Smooth muscle cell of the brain vasculature (primary cell): ENCODE measurements around the gene KLHL28.

ENCODE experiments used
- DNase-seq: peaks from one replicate; pipeline ENCODE4 v3.0.0-alpha.2; 2012; ENCODE audit warnings: low read depth, low spot score

KLHL28 gene, protein sequence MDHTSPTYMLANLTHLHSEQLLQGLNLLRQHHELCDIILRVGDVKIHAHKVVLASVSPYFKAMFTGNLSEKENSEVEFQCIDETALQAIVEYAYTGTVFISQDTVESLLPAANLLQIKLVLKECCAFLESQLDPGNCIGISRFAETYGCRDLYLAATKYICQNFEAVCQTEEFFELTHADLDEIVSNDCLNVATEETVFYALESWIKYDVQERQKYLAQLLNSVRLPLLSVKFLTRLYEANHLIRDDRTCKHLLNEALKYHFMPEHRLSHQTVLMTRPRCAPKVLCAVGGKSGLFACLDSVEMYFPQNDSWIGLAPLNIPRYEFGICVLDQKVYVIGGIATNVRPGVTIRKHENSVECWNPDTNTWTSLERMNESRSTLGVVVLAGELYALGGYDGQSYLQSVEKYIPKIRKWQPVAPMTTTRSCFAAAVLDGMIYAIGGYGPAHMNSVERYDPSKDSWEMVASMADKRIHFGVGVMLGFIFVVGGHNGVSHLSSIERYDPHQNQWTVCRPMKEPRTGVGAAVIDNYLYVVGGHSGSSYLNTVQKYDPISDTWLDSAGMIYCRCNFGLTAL

DNA sequence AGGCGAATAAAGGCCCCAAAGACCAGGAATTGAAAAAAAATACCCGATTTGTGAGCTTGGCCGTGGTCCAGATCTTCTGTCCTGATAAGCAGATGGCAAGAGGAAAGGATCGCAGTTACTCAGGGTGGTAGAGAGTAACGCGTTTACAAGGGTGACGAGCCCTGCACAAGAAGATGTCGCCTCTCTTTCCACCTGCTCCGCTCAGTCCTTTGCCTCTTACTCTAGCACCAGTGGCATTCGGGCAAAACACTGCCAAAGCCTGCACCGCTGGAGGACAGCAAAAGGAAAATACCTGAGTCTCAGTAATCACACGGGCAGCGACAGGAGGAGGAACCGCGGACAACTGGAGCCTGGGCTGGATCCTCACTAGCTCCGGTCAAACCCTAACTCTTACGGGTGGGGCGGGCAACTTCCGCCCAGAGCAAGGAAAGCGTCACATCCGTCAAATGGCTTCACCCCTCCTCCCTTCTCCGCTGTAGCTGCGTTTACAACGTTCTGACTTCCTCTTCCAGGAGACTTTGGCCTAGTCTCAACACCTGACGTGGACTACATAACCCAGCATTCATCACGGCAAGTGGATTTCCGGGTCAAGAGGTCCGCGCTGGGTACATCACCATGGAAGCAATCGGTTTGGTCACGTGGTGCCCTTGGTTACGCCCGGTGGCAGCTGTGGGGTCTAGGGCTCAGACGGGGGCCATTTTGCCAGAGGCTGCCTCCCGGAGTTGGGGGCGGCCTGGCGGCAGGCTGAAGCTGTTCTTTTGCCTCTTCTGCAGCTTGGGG, at the start of gene KLHL28, which contains the start of gene TOGARAM1:
Gene KLHL28, minus strand, starts transcription at position 394 of the 780 bp plus-strand sequence. CDS start 16,019 bp downstream, outside the sequence.
Gene TOGARAM1, plus strand, starts transcription at position 637 of the 780 bp plus-strand sequence. CDS start 232 bp downstream, outside the sequence.
- DNase-seq = peak; percentile 98

DNA sequence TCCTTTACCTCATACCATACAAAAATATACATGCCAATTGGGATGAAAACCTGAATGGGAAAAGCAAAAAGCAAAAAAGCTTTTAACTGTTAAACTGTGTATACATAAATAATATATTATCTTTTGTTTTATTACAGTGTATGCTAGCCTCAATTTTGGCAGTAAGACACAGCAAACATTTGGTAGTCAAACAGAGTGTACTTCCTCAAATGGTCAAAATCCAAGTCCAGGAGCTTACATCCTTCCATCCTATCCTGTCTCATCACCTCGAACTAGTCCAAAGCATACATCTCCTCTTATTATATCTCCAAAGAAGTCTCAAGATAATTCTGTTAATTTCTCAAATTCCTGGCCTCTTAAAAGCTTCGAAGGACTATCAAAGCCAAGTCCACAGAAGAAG, 42.2 kb upstream of the KLHL28 start:
- DNase-seq = no peak

DNA sequence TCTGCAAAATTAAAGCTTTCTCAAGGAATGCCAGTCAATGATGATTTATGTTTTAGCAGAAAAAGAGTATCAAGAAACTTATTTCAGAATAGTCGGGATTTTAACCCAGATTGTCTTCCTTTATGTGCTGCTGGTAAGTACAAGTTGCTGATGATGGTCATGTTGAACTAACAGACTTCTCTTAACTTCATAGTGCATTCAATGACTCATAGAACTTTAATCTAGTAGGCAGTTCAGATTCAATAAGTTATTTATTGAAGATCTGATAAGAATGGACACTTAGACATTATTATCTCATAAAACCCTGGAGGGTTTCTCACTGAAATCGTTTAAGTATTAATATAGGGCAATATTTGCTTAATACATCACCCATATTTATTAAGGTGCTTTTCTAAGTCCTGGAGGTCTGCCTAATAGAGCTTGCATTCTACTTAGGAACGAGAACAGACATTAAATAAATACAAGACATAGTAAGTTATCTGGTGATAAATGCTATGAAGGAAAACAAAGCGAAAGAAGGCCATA, 34.1 kb upstream of the KLHL28 start:
- DNase-seq = no peak

DNA sequence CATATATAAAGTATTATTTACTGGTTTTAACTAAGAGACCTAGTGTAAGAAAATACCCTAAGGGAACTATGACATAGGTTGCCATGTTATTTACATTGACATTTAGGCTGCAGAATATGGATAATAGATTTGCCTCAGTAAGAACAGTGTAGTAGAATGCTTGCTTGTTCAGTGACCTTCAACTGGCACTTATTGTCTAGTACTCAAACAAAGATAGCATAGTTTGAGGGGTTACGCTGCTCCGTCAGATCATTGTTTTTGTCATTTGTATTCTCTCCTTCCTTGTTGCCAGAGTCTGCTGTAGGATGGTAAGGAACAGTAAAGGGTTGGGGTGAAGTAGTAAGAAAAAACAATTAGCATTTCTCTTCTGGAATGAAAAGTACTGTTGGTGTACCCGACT, 33.4 kb upstream of the KLHL28 start:
- DNase-seq = no peak

DNA sequence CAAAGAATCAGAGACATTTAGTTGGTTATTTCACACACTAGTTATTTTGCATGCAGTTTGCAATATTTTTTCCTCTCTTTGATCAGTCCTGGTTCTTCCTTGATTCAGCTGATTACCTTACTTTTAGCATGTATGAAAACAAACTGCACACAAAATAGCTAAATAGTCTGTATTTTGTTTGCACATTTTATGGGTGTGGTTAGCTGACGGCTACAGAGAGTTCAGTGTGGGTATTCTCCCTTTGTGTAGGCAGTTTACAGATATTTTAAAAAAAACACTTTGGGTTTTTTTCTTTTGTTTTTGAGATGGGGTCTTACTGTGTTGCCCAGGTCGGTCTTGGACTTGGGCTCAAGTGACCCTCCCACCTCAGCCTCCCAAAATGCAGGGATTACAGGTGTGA, 28.8 kb upstream of the KLHL28 start:
- no peak for DNase-seq

DNA sequence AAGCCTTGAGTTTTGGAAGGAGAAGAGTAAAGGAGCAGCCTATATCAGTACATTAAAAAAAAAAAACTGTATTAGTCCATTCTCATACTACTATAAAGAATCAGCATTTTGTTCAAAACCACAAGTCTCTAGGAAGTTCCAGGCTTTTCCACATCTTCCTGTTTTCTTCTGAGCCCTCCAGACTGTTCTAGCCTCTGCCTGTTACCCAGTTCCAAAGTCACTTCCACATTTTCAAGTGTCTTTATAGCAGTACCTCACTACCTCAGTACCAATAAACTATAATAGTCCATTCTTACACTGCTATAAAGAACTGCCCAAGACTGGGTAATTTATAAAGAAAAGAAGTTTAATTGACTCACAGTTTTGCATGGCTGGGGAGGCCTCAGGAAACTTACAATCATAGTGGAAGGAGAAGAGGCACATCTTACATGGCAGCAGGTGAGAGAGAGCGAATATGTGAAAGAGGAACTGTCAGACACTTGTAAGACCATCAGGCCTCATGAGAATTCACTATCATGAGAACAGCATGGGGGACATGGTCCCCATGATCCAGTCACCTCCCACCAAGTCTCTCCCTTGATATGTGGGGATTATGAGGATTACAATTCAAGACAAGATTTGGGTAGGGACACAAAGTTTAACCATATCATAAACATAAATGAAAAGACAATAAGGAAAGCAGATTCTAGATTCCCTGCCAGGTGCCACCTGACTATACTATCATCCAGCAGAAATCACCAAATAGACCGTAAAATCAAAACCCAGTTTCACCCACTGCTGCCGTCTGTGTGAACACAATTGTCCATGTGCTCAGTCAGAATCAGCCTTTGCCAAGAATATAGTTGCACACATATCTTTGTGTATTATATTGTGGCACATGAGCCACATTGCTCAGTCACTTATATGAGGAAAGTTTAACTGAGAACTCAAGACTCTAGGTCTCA, 28.0 kb upstream of the KLHL28 start:
- DNase-seq = no peak

DNA sequence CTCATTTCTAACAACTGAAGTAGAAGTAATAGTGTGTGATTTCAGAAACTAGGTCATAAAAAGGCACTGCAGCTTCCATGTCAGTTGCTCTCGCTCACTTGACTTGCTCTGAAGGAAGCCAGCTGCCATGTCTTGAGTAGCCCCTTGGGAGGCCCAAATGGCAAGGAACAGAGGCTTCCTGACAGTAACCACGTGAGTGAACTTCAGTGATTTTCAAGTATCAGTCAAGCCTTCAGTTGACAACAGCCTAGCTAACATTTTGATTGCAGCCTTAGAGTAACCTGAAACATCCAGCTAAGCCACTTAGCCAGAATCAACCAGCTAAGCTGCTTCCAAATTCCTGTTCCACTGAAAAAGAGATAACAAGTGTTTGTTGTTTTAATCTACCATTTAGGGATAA, 26.9 kb upstream of the KLHL28 start:
- no peak for DNase-seq

DNA sequence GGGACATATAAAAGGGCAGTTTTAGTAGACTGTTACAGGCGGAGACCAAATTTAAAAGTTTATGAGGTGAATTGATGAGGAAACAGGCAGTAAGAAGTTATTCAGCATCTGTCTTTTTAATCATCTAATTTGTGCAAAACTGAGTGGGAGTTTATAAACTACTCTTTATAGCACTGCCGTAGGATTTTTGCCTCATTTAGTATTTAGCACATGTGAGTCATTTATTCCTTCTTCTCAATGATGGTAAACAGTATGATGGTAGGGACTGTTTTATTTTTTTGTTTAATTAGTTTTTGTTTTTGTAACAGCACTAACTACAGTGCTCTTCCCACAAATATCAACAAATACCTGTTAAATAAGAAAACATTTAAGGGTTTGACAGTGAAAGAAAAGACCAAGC, 20.8 kb upstream of the KLHL28 start:
- no peak for DNase-seq

DNA sequence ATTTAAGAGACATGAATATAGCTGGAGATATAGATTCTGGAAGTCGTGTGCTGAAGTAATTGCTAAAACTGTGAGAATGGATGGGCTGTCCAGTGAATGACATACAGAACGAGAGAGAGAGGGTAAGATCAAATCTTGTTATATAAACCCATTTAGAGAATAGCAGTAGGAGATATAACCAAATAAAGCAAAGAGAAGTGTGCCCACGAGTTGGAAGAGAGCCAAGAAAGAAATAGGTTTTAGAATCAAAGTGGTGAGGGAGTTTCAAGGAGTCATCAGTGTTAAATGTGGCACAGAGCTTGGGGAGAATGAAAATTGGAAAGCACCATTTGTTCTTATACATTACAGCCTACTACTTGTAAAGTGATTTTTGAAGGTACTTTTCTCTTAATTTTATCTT, 19.5 kb upstream of the KLHL28 start:
- no peak for DNase-seq

DNA sequence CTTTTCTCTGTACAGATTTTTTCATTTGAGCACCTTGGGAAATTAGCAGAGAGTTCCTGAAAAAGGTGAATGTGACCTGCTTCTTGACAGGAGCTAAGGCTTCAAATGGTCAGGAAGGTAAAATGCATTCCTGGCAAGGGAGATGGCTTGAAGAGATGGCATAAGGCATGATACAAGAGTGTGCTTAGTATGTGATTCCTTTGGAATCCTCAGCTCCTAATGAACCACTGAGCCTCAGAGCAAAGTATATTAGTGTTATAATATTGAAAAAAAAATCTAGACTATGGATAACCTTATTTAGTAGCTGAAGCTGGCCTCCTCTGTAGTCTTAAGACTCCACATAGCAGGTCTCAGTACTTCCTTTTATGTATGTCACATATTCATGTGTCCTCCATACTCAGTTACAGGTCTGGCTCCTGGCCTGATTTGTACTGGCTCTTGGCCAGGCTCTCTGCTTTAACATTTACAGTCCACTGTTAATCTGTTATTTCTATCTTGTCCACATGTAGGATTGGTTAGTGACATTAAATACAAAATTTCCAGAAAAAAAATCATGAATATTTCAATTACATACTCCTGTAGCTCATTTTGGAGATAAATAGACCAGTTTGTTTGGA, 18.1 kb upstream of the KLHL28 start:
- DNase-seq = no peak

DNA sequence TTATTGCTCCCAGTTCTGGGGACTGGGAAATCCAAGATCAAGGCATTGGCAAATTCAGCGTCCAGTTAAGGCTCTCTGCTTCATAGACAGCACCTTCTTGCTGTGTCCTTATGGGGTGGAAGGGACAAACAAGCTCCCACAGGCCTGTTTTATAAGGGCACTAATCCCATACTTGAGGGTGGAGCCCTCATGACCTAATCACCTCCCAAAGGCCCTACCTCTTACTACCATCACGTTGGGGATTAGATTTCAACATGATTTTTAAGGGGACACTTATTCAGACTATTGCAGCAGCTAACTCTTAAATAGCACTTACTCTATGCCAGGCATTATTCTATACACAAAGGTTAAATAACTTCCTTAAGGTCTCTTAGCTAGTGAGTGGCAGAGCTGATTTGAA, 17.5 kb upstream of the KLHL28 start:
- no peak for DNase-seq

DNA sequence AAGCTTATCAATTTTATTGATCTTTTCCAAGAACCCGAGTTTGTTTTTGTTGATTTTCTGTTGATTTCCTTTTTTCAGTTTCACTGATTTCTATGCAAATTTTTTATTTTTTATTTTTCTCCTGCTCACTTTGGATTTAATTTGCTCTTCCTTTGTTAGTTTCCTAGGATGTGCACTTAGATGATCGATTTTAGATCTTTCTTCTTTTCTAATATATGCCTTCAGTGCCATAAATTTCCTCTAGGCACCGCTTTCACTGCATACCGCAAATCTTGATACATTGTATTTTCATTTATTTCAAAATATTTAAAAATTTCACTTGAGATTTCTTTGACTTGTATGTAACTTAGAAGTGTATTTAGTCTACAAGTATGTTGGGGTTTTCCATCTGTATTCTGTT, 9.7 kb upstream of the KLHL28 start:
- DNase-seq = no peak

DNA sequence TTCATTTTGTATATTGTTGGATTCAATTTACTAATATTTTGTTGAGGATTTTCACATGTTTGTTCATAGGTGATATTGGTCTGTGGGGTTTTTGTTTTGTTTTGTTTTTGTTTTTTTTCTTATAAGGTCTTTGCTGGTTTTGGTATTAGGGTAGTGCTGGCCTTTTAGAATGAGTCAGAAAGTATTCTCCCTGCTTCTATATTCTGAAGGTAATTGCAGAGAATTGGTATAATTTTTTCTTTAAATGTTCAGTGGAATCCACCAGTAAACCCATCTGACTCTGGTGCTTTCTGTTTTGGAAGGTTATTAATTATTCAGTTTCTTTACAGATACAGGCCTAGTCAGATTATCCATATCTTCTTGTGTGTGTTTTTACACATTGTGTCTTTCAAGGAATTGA, 9.2 kb upstream of the KLHL28 start:
- no peak for DNase-seq

DNA sequence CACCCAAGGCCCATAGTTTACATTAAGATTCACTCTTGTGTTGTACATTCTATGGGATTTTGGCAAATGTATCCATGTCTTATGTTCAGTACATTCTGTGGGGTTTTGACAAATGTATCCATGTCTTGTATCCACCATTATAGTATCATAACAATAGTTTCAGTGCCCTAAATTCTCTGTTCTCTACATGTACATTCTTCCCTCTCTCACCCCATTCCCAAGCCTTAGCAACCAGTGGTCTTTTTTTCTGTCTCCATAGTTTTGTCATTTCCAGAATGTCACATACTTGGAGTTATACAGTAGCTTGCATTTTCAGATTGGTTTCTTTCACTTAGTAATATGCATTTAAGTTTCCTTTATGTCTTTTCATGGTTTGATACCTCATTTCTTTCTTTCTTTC, 7.0 kb upstream of the KLHL28 start:
- DNase-seq = no peak

DNA sequence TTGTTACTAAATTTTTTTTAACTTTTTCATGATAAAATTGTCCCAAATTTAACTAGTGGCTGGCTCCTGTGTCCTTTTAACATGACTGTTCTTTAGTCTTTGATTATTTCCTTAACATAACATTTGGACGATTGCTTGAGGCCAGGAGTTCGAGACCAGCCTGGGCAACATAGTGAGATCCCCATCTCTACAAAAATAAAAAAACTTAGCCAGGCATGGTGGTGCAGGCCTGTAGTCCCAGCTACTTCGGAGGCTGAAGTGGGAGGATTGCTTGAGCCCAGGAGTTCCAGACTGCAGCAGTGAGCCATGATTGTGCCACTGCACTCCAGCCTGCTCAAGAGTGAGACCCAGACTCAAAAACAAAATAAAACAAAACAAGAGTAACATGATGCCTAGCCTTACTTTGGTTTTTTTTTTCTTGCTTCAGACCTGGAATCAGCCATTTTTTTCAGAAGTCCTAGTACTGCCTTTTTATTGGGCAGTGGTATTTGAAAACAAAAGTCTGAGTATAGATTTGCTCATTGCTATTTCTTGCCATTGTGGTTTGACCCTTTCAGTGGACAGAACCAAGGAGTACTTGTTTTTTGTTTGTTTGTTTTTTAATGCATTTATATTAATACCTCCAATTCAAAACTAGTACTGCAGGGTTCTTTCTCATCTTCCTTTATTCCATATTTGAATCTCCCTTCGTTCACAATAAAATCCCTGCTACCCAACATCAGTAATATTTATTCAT, 5.0 kb upstream of the KLHL28 start:
- DNase-seq = no peak

DNA sequence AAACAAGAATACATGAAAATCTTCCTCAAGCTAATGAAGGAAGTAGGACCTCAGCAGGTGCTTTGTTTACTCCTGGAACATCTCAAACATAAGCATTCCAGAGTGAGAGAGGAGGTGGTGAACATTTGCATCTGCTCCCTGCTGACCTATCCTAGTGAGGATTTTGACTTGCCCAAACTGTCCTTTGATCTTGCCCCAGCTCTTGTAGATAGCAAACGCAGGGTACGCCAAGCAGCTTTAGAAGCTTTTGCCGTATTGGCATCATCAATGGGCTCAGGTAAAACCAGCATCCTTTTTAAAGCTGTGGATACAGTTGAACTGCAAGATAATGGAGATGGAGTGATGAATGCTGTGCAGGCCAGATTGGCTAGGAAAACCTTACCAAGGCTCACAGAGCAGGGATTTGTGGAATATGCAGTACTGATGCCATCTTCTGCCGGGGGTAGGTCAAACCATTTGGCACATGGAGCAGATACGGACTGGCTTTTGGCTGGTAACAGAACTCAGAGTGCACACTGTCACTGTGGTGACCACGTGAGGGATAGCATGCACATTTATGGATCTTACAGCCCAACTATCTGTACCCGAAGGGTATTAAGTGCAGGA, 2.1 kb upstream of the KLHL28 start:
- DNase-seq = no peak

DNA sequence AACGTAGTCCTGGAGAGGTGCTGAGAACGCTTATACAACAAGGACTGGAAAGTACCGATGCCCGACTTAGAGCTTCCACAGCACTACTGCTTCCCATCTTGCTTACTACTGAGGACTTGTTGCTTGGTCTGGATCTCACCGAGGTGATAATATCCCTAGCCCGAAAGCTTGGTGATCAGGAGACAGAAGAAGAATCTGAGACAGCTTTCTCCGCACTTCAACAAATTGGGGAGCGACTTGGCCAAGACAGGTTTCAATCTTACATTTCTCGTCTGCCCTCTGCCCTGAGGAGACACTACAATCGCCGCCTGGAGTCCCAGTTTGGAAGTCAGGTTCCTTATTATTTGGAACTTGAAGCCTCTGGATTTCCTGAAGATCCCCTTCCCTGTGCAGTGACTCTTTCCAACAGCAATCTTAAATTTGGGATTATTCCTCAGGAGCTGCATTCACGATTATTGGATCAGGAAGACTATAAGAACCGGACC, 1.3 kb upstream of the KLHL28 start:
- DNase-seq = no peak

DNA sequence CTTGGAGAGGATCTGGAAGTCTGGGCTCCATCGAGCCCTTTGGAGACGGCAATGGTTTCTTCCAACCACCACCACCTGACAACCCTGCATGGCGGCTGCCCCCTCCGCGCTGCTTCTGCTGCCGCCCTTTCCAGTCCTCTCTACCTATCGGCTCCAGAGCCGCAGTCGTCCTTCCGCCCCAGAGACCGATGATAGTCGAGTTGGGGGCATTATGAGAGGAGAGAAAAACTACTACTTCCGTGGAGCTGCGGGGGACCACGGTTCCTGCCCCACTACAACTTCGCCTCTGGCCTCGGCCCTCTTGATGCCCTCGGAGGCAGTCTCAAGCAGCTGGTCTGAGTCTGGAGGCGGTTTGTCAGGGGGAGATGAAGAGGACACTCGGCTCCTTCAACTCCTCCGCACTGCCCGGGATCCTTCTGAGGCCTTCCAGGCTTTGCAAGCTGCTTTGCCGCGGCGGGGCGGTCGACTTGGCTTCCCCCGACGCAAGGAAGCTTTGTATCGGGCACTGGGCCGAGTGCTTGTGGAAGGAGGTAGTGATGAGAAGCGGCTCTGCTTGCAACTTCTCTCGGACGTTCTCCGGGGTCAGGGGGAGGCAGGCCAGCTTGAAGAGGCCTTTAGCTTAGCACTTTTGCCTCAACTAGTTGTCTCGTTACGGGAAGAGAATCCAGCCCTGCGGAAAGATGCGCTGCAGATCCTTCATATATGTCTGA, 742 bp upstream of the KLHL28 start:
- DNase-seq = no peak

DNA sequence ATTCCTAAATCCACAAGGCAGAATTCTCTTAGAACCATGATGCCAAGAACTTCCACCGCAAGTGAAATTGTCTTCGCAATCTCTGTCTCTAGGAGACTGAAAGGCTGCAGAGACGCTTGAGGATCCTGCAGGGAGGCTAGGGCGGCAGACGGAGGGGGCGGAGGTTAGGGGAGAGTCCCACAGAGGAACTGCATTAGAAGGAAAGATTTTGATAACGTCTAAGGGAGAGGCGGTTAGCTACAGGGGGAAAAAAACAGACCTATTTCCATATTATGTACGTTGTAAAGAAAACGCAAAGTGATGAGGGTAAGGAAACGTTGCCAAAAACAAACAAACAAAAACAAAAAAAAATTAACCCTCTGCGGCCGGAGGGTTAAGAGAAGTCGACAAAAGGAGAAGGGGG, 595 bp downstream of the KLHL28 start:
- DNase-seq = no peak
